OCI-LY1 (cell line): Measurements from ENCODE around the gene DIP2C.

Source experiments
- H2AFZ ChIP-seq: fragments of 200-600 bp; sonication (generic), shearing (Covaris generic); 2 replicates; pipeline ENCODE4 v1.6.0; 2014; ENCODE audit warnings: antibody characterized with exemption, mild to moderate bottlenecking, low read length
- H3F3A ChIP-seq: fragments of 200-600 bp; sonication (generic), shearing (Covaris generic); 2 replicates; pipeline ENCODE4 v1.6.0; 2014; ENCODE audit warnings: mild to moderate bottlenecking, antibody characterized with exemption, low read length, moderate library complexity; ENCODE audit not compliant: insufficient read depth
- H3K27ac ChIP-seq: fragments of 200-600 bp; sonication (generic); 2 replicates; pipeline ENCODE4 v1.5.1; 2014; ENCODE audit warnings: low read length, mixed run types, mild to moderate bottlenecking, low read depth; ENCODE audit not compliant: poor library complexity, severe bottlenecking
- H3K27me3 ChIP-seq: fragments of 200-600 bp; sonication (generic); 2 replicates; pipeline ENCODE4 v1.6.0; 2014; ENCODE audit warnings: antibody characterized with exemption, mild to moderate bottlenecking, low read length, moderate library complexity; ENCODE audit not compliant: insufficient read depth
- H3K36me3 ChIP-seq: fragments of 200-600 bp; sonication (generic); 2 replicates; pipeline ENCODE4 v1.6.1; 2014; ENCODE audit warnings: mild to moderate bottlenecking, antibody characterized with exemption, low read length, moderate library complexity, mixed read lengths; ENCODE audit not compliant: insufficient read depth
- H3K4me1 ChIP-seq: fragments of 200-600 bp; sonication (generic); 2 replicates; pipeline ENCODE4 v1.5.1; 2014; ENCODE audit warnings: mild to moderate bottlenecking, low read length, moderate library complexity; ENCODE audit not compliant: insufficient read depth, severe bottlenecking
- H3K4me2 ChIP-seq: fragments of 200-600 bp; sonication (generic), shearing (Covaris generic); 2 replicates; pipeline ENCODE4 v1.6.1; 2014; ENCODE audit warnings: low read length
- H3K4me3 ChIP-seq: fragments of 200-600 bp; sonication (generic); 2 replicates; pipeline ENCODE4 v1.5.1; 2014; ENCODE audit warnings: low read length, low read depth, mild to moderate bottlenecking, mixed read lengths; ENCODE audit not compliant: poor library complexity, severe bottlenecking
- H3K79me2 ChIP-seq: fragments of 200-600 bp; shearing (Covaris generic); 2 replicates; pipeline ENCODE4 v1.6.1; 2016; ENCODE audit warnings: mixed run types, low read length, mixed read lengths; ENCODE audit not compliant: insufficient read depth
- H3K9ac ChIP-seq: fragments of 200-600 bp; sonication (generic), shearing (Covaris generic); 2 replicates; pipeline ENCODE4 v1.6.1; 2014; ENCODE audit warnings: mild to moderate bottlenecking, low read length, mixed read lengths
- H3K9me2 ChIP-seq: fragments of 200-600 bp; sonication (generic), shearing (Covaris generic); 2 replicates; pipeline ENCODE4 v1.6.1; 2014; ENCODE audit warnings: low read depth, mild to moderate bottlenecking, low read length, mixed read lengths
- H3K9me3 ChIP-seq: fragments of 200-600 bp; shearing (Covaris generic); 2 replicates; pipeline ENCODE4 v1.6.1; 2014; ENCODE audit warnings: low read length, mixed read lengths
- H4K20me1 ChIP-seq: fragments of 200-600 bp; sonication (generic), shearing (Covaris generic); 2 replicates; pipeline ENCODE4 v1.6.0; 2016; ENCODE audit warnings: mild to moderate bottlenecking, low read length; ENCODE audit not compliant: insufficient read depth
- CTCF ChIP-seq: fragments of 200-600 bp; sonication (generic), shearing (Covaris generic); IDR thresholded peaks from 2 replicates; pipeline ENCODE4 v1.5.1; 2017; ENCODE audit warnings: mild to moderate bottlenecking, antibody characterized with exemption, low read length, moderate library complexity, mixed read lengths
- EZH2 ChIP-seq: fragments of 200-600 bp; sonication (generic), shearing (Covaris generic); IDR thresholded peaks from 2 replicates; pipeline ENCODE4 v1.8.0; 2017; ENCODE audit warnings: borderline replicate concordance, mixed run types, mild to moderate bottlenecking, antibody characterized with exemption, low read length, moderate library complexity, mixed read lengths

Gene DIP2C

GRCh38 chr10:389836-390448 is 299.5 kb downstream of the DIP2C start:
- Histone ChIP-seq H4K20me1 (no peaks in the 10 kb centered on the region), H3K36me3 (peaks cover 92% of the 10 kb centered on the region), H2AFZ (no peak overlapping the region), H3K4me2 (no peak overlapping the region), H3K27me3 (no peaks in the 10 kb centered on the region), H3K9me3 (no peaks in the 10 kb centered on the region), H3K4me1 (peaks cover 11% of the 10 kb centered on the region), H3F3A (no peaks in the 10 kb centered on the region), H3K9ac (no peak overlapping the region), H3K79me2 (no peaks in the 10 kb centered on the region), H3K27ac (no peak overlapping the region), H3K9me2 (no peaks in the 10 kb centered on the region), H3K4me3 (no peak overlapping the region)
- no peak for TF ChIP-seq CTCF
- no peak for TF ChIP-seq EZH2

GRCh38 chr10:389261-389790 is 300.1 kb downstream of the DIP2C start:
- Histone ChIP-seq H3K36me3 (peaks cover 93% of the 10 kb centered on the region), H4K20me1 (no peaks in the 10 kb centered on the region), H3K4me2 (no peak overlapping the region), H3K9me3 (no peaks in the 10 kb centered on the region), H3K4me3 (no peak overlapping the region), H2AFZ (no peak overlapping the region), H3K4me1 (peaks cover 5% of the 10 kb centered on the region), H3F3A (no peaks in the 10 kb centered on the region), H3K79me2 (no peaks in the 10 kb centered on the region), H3K27ac (no peak overlapping the region), H3K27me3 (no peaks in the 10 kb centered on the region), H3K9ac (no peak overlapping the region), H3K9me2 (no peaks in the 10 kb centered on the region)
- TF ChIP-seq EZH2: no peak
- TF ChIP-seq CTCF: no peak

GRCh38 chr10:388661-389045 is 300.8 kb downstream of the DIP2C start:
- Histone ChIP-seq H3K4me2 (no peak overlapping the region), H3K4me3 (no peak overlapping the region), H3K9ac (no peak overlapping the region), H2AFZ (no peak overlapping the region), H4K20me1 (no peaks in the 10 kb centered on the region), H3K27ac (no peak overlapping the region), H3K9me3 (no peaks in the 10 kb centered on the region), H3K36me3 (peaks cover 96% of the 10 kb centered on the region), H3K4me1 (no peaks in the 10 kb centered on the region), H3K27me3 (no peaks in the 10 kb centered on the region), H3F3A (no peaks in the 10 kb centered on the region; the same call in 1 of the 2 replicates), H3K9me2 (no peaks in the 10 kb centered on the region), H3K79me2 (no peaks in the 10 kb centered on the region)
- TF ChIP-seq CTCF (no peak), EZH2 (no peak)
